GM12891 (cell line): ENCODE measurements around the gene GFPT2.
A peak's percentile ranks its signal among the peaks of the same experiment; 100 is the strongest.

Experiments
- DNase-seq: peaks from one replicate; pipeline ENCODE4 v3.0.0; 2011; ENCODE audit warnings: low spot score; ENCODE audit not compliant: insufficient read length
- FAIRE-seq: peaks from 2 replicates; lab custom pipeline; 2011; peaks lifted over from hg19 to GRCh38; lab: Jason Lieb, UNC
- PAX5 ChIP-seq: IDR thresholded peaks from 2 replicates; pipeline ENCODE4 v1.6.1; 2011; ENCODE audit warnings: low read length, moderate library complexity, mild to moderate bottlenecking; ENCODE audit not compliant: insufficient read depth, severe bottlenecking
- POLR2A ChIP-seq: IDR thresholded peaks from 2 replicates; pipeline ENCODE4 v1.6.1; 2011; ENCODE audit warnings: low read depth, low read length, control low read depth
- POLR2AphosphoS5 ChIP-seq: IDR thresholded peaks from 2 replicates; pipeline ENCODE4 v1.6.1; 2011; ENCODE audit warnings: low read depth, low read length, control low read depth
- POU2F2 ChIP-seq: IDR thresholded peaks from 2 replicates; pipeline ENCODE4 v1.6.1; 2011; ENCODE audit warnings: low read depth, mild to moderate bottlenecking, control low read depth, low read length, moderate library complexity
- SPI1 ChIP-seq: IDR thresholded peaks from 2 replicates; pipeline ENCODE4 v1.6.1; 2011; ENCODE audit warnings: low read depth, low read length, control low read depth
- TAF1 ChIP-seq: IDR thresholded peaks from 2 replicates; pipeline ENCODE4 v1.6.1; 2011; ENCODE audit warnings: low read depth, low read length, control low read depth

The GFPT2 gene

GRCh38 chr5:180370861-180371641, 17.9 kb upstream of the GFPT2 start:
- DNase-seq (no peak), FAIRE-seq (no peak)
- TF ChIP-seq TAF1 (no peak), SPI1 (no peak)

GRCh38 chr5:180367991-180368390, 14.9 kb upstream of the GFPT2 start:
- DNase-seq (no peak), FAIRE-seq (no peak)
- TF ChIP-seq PAX5: no peak
- no peak for TF ChIP-seq POLR2AphosphoS5
- TF ChIP-seq POU2F2: no peak

- no peak for TF ChIP-seq TAF1
- TF ChIP-seq POLR2AphosphoS5: no peak
- no peak for TF ChIP-seq SPI1
- no peak for TF ChIP-seq POLR2A
- TF ChIP-seq PAX5: no peak
- no peak for TF ChIP-seq POU2F2
- FAIRE-seq (peak; percentile 35), DNase-seq (no peak)
Measured at GRCh38 chr5:180367300-180367699, 14.2 kb upstream of the GFPT2 start.

GRCh38 chr5:180366326-180366725, 13.2 kb upstream of the GFPT2 start:
- TF ChIP-seq POU2F2: no peak
- FAIRE-seq: no peak
- DNase-seq: no peak

- no peak for DNase-seq
- FAIRE-seq: no peak
- TF ChIP-seq POLR2AphosphoS5: no peak
- TF ChIP-seq TAF1: no peak
- no peak for TF ChIP-seq POLR2A
- no peak for TF ChIP-seq SPI1
Measured at GRCh38 chr5:180365829-180366228, 12.7 kb upstream of the GFPT2 start.

GRCh38 chr5:180364306-180364856, 11.2 kb upstream of the GFPT2 start:
- FAIRE-seq: no peak
- TF ChIP-seq TAF1: no peak
- TF ChIP-seq PAX5: no peak
- no peak for TF ChIP-seq POLR2AphosphoS5
- no peak for TF ChIP-seq SPI1
- TF ChIP-seq POLR2A: no peak
- no peak for TF ChIP-seq POU2F2

GRCh38 chr5:180360078-180360957, 7.2 kb upstream of the GFPT2 start:
- FAIRE-seq (no peak), DNase-seq (no peak)
- no peak for TF ChIP-seq SPI1
- no peak for TF ChIP-seq POLR2A
- TF ChIP-seq TAF1: no peak
- no peak for TF ChIP-seq POU2F2

More at GRCh38 chr5:180364306-180364856, 11.2 kb upstream of the GFPT2 start:
- DNase-seq: no peak

- TF ChIP-seq TAF1 (no peak), POU2F2 (no peak), POLR2A (no peak), POLR2AphosphoS5 (no peak), PAX5 (no peak)
- DNase-seq (no peak), FAIRE-seq (no peak)
Measured at GRCh38 chr5:180358694-180359093, 5.6 kb upstream of the GFPT2 start.

- FAIRE-seq (no peak), DNase-seq (no peak)
- TF ChIP-seq SPI1 (no peak), POLR2AphosphoS5 (no peak), TAF1 (no peak), POLR2A (no peak), PAX5 (no peak), POU2F2 (no peak)
Measured at GRCh38 chr5:180358179-180358578, 5.0 kb upstream of the GFPT2 start.

- TF ChIP-seq POU2F2 (no peak), TAF1 (no peak), PAX5 (no peak), POLR2AphosphoS5 (no peak), SPI1 (no peak), POLR2A (no peak)
- FAIRE-seq (no peak), DNase-seq (no peak)
Measured at GRCh38 chr5:180354966-180355365, 1.8 kb upstream of the GFPT2 start.
